K562 (cell line): ENCODE results near the gene CNGA1. TPM values are rescaled to one million over a fixed set of nuclear protein-coding genes. Genes with fewer than 3 reads are reported as not detected.
A peak's percentile ranks its signal among the peaks of the same experiment; 100 is the strongest.

Experiments used
- ATF1 ChIP-seq, 2 experiments: fragments of 450-650 bp in 1 of 2; IDR thresholded peaks; 2 replicates each; pipeline ENCODE4 v1.6.1; 2016; ENCODE audit warnings: missing compliant biosample characterization in 1 of 2, missing genetic modification characterization in 1 of 2
- BACH1 ChIP-seq: fragments of 200-800 bp; sonication (Bioruptor generic); IDR thresholded peaks from 2 replicates; pipeline ENCODE4 v1.6.1; 2016; ENCODE audit warnings: missing genetic modification characterization, missing compliant biosample characterization
- DNMT1 ChIP-seq: fragments of 450-650 bp; IDR thresholded peaks from 2 replicates; pipeline ENCODE4 v1.6.1; 2016; ENCODE audit warnings: antibody characterized with exemption, mild to moderate bottlenecking
- IRF2 ChIP-seq: sonication (generic); formaldehyde crosslinking; IDR thresholded peaks from 2 replicates; pipeline ENCODE4 v1.8.1; 2022; ENCODE audit warnings: mild to moderate bottlenecking, missing genetic modification reagents
- KAT7 ChIP-seq: sonication (generic); formaldehyde crosslinking; IDR thresholded peaks from 2 replicates; pipeline ENCODE4 v1.8.0; 2022; ENCODE audit warnings: missing genetic modification reagents, mild to moderate bottlenecking, borderline replicate concordance
- MYC ChIP-seq, 2 experiments: fragments of 250-450 bp in 1 of 2; sonication (Bioruptor Pico) in 1 of 2; IDR thresholded peaks; 2 replicates each; pipeline versions ENCODE4 v1.5.1 to v1.6.1; 2012 to 2021; ENCODE audit warnings: low read depth in 2 of 2, borderline replicate concordance in 1 of 2, improper control_type of control experiment in 1 of 2, low read length in 1 of 2, mild to moderate bottlenecking in 1 of 2, moderate library complexity in 1 of 2
- NRF1 ChIP-seq, 2 experiments: fragments of 450-650 bp; IDR thresholded peaks in 1 of 2; conservative IDR thresholded peaks in 1 of 2; 2 replicates each; pipeline ENCODE4 v1.6.1; 2014; ENCODE audit warnings: mild to moderate bottlenecking in 2 of 2
- PRMT5 ChIP-seq: sonication (generic); formaldehyde crosslinking; IDR thresholded peaks from 2 replicates; pipeline ENCODE4 v1.5.0; 2020; ENCODE audit warnings: missing genetic modification reagents
- PRPF4 ChIP-seq: fragments of 200-400 bp; formaldehyde crosslinking; IDR thresholded peaks from one replicate; pipeline ENCODE4 v1.6.1; 2017; ENCODE audit warnings: low read length, low read depth, mild to moderate bottlenecking; ENCODE audit not compliant: insufficient read depth, poor library complexity, severe bottlenecking
- SAFB2 ChIP-seq: fragments of 200-400 bp; formaldehyde crosslinking; IDR thresholded peaks from 2 replicates; pipeline ENCODE4 v1.6.1; 2018; ENCODE audit warnings: borderline replicate concordance, low read length, low read depth, moderate library complexity; ENCODE audit not compliant: severe bottlenecking
- SRF ChIP-seq, 2 experiments: fragments of 250-450, 450-650 bp in 1 of 2; sonication (Bioruptor Pico) in 1 of 2; sonication (generic) in 1 of 2; formaldehyde crosslinking; IDR thresholded peaks; 2 replicates each; pipeline versions ENCODE4 v1.5.0 to v1.5.1; 2020 to 2022; ENCODE audit warnings: mild to moderate bottlenecking in 1 of 2, missing genetic modification reagents in 1 of 2
- ZNF133 ChIP-seq: fragments of 250-450 bp; sonication (Bioruptor Pico); IDR thresholded peaks from 2 replicates; pipeline ENCODE4 v1.4.0; 2020; ENCODE audit warnings: mild to moderate bottlenecking
- ZNF79 ChIP-seq: fragments of 250-450 bp; sonication (Bioruptor Pico); IDR thresholded peaks from 2 replicates; pipeline ENCODE4 v1.4.0; 2020; ENCODE audit warnings: low read depth, mild to moderate bottlenecking, moderate library complexity
- polyA plus RNA-seq, 8 experiments: library from polyadenylated mRNA; depleted of rRNA in 4 of 8; stranded (reverse) in 5 of 8; unstranded in 3 of 8; fragments of >200 nt; fragmentation: Nextera tagmentation in 2 of 8; fragmentation: Illumina TruSeq in 1 of 8; extraction: Ambion mirVana in 2 of 8; extraction: Trizol in 1 of 8; gene quantifications; 2 replicates each; pipeline versions ENCODE4 v1.2.1 to v1.2.3, GENCODE V29; 2011 to 2014; ENCODE audit warnings: inconsistent platforms in 1 of 8, missing spikeins in 1 of 8
- total RNA-seq, 7 experiments: library from RNA; depleted of rRNA in 6 of 7; stranded (reverse); fragments of >200 nt in 6 of 7; fragmentation: Illumina TruSeq in 2 of 7; extraction: Trizol in 2 of 7; gene quantifications; 2 replicates each; pipeline versions ENCODE4 v1.2.1 to v1.2.3, GENCODE V29; 2011 to 2021; ENCODE audit warnings: low replicate concordance in 1 of 7
- TF ChIP-seq, protein P1 (sequence below): sonication (generic); formaldehyde crosslinking; IDR thresholded peaks from 2 replicates; pipeline ENCODE4 v1.8.0; 2023; ENCODE audit warnings: mild to moderate bottlenecking, missing genetic modification reagents
- TF ChIP-seq, protein P2 (sequence below): IDR thresholded peaks from 3 replicates; pipeline ENCODE4 v1.6.1; 2011; ENCODE audit warnings: borderline replicate concordance, mild to moderate bottlenecking, moderate library complexity; ENCODE audit not compliant: insufficient read length; ENCODE audit errors: extremely low read depth
- TF ChIP-seq, protein P3 (sequence below): sonication (generic); formaldehyde crosslinking; IDR thresholded peaks from 2 replicates; pipeline ENCODE4 v1.8.0; 2022; ENCODE audit warnings: mild to moderate bottlenecking, missing genetic modification reagents

CNGA1 gene
- total and polyA plus RNA-seq, 9 of the 15 experiments (the other 6 are each of a cell fraction or from before 2014, with no cell fraction given) = 0.03 to 0.29 (median 0.04) TPM; not detected in 5

DNA sequence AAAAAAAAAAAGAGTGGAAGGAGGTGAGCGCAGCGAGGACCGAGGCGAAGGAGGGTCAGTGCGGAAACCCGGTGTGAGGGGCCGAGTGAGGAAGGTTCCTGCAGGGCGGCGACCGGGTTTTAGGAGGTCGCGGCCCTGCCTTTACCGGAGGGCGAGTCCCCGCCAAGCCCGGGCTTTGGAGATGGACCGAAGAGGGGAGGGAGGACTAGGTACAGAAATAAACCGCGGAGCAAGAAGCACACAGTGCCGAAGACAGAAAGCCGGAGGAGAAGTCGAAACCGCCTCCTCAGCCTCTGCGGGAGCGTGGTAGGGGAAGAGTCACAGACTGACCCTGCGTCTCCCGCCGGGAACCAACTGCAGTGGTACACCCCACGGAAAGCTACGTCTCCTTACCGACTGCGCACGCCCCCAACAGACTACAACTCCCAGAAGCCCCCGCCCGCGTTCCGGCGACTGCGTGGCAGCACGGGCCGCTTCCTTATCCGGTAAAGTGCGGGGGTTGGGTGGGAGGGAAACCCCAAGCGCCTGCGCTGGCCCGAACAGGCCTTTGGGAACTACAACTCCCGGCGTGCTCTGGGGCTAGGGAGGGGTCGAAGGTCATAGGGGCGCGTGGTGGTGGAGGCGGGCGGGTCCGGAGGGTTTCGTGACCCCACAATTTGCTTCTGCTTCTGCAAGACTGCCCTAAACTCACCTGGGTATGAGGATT lies 102.1 kb downstream of the CNGA1 start, which contains the start of gene NFXL1 (continued):
- TF ChIP-seq ZNF133 (CRISPR knock-in tag) (no peak), MYC (IDR thresholded peaks at IDR 0.05; ENCODE audit: low read depth, low read length) (peak; percentile 87), MYC (CRISPR knock-in tag; IDR thresholded peaks at IDR 0.05; ENCODE audit: borderline replicate concordance, low read depth) (no peak), ATF1 (CRISPR knock-in tag; IDR thresholded peaks at IDR 0.05) (0 out of 2 replicates have a peak, but pooled peaks have one; percentile 5), ATF1 (tag; IDR thresholded peaks at IDR 0.05) (peak; percentile 81), DNMT1 (no peak), SAFB2 (no peak), BACH1 (tag) (no peak), NRF1 (conservative IDR thresholded peaks at IDR 0.05 in 1 of 2, IDR thresholded peaks at IDR 0.05 in 1 of 2) (peak; percentile 92 to 93), SRF (CRISPR knock-in tag; IDR thresholded peaks at IDR 0.05) (peak in 1 of 2 experiments; percentile 87; a peak in 2 of 4 replicates), KAT7 (peak; percentile 64; the same call in 1 of the 2 replicates), ZNF79 (CRISPR knock-in tag) (no peak), IRF2 (no peak), PRPF4 (peak; percentile 28), PRMT5 (no peak)
- TF ChIP-seq, protein P1, sequence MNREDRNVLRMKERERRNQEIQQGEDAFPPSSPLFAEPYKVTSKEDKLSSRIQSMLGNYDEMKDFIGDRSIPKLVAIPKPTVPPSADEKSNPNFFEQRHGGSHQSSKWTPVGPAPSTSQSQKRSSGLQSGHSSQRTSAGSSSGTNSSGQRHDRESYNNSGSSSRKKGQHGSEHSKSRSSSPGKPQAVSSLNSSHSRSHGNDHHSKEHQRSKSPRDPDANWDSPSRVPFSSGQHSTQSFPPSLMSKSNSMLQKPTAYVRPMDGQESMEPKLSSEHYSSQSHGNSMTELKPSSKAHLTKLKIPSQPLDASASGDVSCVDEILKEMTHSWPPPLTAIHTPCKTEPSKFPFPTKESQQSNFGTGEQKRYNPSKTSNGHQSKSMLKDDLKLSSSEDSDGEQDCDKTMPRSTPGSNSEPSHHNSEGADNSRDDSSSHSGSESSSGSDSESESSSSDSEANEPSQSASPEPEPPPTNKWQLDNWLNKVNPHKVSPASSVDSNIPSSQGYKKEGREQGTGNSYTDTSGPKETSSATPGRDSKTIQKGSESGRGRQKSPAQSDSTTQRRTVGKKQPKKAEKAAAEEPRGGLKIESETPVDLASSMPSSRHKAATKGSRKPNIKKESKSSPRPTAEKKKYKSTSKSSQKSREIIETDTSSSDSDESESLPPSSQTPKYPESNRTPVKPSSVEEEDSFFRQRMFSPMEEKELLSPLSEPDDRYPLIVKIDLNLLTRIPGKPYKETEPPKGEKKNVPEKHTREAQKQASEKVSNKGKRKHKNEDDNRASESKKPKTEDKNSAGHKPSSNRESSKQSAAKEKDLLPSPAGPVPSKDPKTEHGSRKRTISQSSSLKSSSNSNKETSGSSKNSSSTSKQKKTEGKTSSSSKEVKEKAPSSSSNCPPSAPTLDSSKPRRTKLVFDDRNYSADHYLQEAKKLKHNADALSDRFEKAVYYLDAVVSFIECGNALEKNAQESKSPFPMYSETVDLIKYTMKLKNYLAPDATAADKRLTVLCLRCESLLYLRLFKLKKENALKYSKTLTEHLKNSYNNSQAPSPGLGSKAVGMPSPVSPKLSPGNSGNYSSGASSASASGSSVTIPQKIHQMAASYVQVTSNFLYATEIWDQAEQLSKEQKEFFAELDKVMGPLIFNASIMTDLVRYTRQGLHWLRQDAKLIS (CRISPR knock-in tag) = peak; percentile 85; the same call in 1 of the 2 replicates
- TF ChIP-seq, protein P2, sequence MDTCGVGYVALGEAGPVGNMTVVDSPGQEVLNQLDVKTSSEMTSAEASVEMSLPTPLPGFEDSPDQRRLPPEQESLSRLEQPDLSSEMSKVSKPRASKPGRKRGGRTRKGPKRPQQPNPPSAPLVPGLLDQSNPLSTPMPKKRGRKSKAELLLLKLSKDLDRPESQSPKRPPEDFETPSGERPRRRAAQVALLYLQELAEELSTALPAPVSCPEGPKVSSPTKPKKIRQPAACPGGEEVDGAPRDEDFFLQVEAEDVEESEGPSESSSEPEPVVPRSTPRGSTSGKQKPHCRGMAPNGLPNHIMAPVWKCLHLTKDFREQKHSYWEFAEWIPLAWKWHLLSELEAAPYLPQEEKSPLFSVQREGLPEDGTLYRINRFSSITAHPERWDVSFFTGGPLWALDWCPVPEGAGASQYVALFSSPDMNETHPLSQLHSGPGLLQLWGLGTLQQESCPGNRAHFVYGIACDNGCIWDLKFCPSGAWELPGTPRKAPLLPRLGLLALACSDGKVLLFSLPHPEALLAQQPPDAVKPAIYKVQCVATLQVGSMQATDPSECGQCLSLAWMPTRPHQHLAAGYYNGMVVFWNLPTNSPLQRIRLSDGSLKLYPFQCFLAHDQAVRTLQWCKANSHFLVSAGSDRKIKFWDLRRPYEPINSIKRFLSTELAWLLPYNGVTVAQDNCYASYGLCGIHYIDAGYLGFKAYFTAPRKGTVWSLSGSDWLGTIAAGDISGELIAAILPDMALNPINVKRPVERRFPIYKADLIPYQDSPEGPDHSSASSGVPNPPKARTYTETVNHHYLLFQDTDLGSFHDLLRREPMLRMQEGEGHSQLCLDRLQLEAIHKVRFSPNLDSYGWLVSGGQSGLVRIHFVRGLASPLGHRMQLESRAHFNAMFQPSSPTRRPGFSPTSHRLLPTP = no peak
- TF ChIP-seq, protein P3, sequence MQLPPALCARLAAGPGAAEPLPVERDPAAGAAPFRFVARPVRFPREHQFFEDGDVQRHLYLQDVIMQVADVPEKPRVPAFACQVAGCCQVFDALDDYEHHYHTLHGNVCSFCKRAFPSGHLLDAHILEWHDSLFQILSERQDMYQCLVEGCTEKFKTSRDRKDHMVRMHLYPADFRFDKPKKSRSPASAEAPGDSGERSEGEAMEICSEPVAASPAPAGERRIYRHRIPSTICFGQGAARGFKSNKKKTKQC = no peak; the same call in 1 of the 2 replicates
